MM.1S (cell line): ENCODE measurements around the gene COPE.
"Not testable (repeated sequence)": the region's sequence is repeated elsewhere in the genome, so short reads cannot be mapped to it uniquely, and the experiment has no call there.

Source experiments
- EZH2phosphoT487 ChIP-seq: fragments of 300-600 bp; sonication (generic); IDR thresholded peaks from 2 replicates; pipeline ENCODE4 v1.6.1; 2018; ENCODE audit warnings: antibody characterized with exemption, low read length
- TF ChIP-seq, protein P1 (sequence below): fragments of 300-600 bp; sonication (generic); IDR thresholded peaks from 2 replicates; pipeline ENCODE4 v1.5.1; 2016; ENCODE audit warnings: antibody characterized with exemption, low read length, mixed read lengths

DNA sequence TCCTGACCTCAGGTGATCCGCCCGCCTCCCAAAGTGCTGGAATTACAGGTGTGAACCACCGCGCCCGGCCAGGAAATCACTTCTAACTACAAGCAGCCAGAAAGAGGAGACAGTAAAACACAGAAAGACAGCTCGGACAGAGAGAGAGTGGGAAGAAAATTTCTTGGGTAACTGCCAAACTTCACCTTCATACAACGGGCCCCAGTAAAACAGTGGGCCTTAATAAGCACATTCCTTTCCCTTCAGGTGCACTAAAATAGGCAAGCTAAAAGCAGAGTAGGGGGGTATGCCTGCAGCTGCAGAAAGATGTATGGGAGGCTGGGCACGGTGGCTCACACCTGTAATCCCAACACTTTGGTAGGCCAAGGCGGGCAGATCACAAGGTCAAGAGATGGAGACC is 1.6 kb downstream of the COPE start:
- TF ChIP-seq, protein P1, sequence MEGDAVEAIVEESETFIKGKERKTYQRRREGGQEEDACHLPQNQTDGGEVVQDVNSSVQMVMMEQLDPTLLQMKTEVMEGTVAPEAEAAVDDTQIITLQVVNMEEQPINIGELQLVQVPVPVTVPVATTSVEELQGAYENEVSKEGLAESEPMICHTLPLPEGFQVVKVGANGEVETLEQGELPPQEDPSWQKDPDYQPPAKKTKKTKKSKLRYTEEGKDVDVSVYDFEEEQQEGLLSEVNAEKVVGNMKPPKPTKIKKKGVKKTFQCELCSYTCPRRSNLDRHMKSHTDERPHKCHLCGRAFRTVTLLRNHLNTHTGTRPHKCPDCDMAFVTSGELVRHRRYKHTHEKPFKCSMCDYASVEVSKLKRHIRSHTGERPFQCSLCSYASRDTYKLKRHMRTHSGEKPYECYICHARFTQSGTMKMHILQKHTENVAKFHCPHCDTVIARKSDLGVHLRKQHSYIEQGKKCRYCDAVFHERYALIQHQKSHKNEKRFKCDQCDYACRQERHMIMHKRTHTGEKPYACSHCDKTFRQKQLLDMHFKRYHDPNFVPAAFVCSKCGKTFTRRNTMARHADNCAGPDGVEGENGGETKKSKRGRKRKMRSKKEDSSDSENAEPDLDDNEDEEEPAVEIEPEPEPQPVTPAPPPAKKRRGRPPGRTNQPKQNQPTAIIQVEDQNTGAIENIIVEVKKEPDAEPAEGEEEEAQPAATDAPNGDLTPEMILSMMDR: not testable (repeated sequence)
- TF ChIP-seq EZH2phosphoT487: not testable (repeated sequence)
